SK-N-SH treated with all-trans-retinoic acid at 6 μM for 48 hours (cell line): ENCODE data around the gene PFKFB1.

Source experiments
- CREB5 ChIP-seq: fragments of 250-450 bp; sonication (Bioruptor Pico); IDR thresholded peaks from 2 replicates; pipeline ENCODE4 v1.5.1; 2020; ENCODE audit warnings: low read depth, mild to moderate bottlenecking, moderate library complexity
- ISL1 ChIP-seq: fragments of 250-450 bp; sonication (Bioruptor Pico); IDR thresholded peaks from 2 replicates; pipeline ENCODE4 v2.1.2; 2022; ENCODE audit warnings: mild to moderate bottlenecking, moderate library complexity
- OSR1 ChIP-seq: fragments of 250-450 bp; sonication (Bioruptor Pico); IDR thresholded peaks from 2 replicates; pipeline ENCODE4 v1.8.0; 2022; ENCODE audit warnings: moderate library complexity, mild to moderate bottlenecking, inconsistent platforms
- PATZ1 ChIP-seq: fragments of 250-450 bp; sonication (Bioruptor Pico); IDR thresholded peaks from 2 replicates; pipeline ENCODE4 v1.8.0; 2020; ENCODE audit warnings: mild to moderate bottlenecking, moderate library complexity, borderline replicate concordance
- RARB ChIP-seq: fragments of 250-450 bp; sonication (Bioruptor Pico); IDR thresholded peaks from 2 replicates; pipeline ENCODE4 v1.8.0; 2021; ENCODE audit warnings: mild to moderate bottlenecking, moderate library complexity
- TOX ChIP-seq: fragments of 250-450 bp; sonication (Bioruptor Pico); IDR thresholded peaks from 2 replicates; pipeline ENCODE4 v1.8.0; 2021; ENCODE audit warnings: mild to moderate bottlenecking, moderate library complexity, borderline replicate concordance
- ZNF8 ChIP-seq: fragments of 450-650 bp; formaldehyde crosslinking; IDR thresholded peaks from 2 replicates; pipeline ENCODE4 v1.5.0; 2020; ENCODE audit warnings: mild to moderate bottlenecking, moderate library complexity

- no peak for TF ChIP-seq PATZ1 (CRISPR knock-in tag)
- TF ChIP-seq ISL1 (CRISPR knock-in tag): no peak
- TF ChIP-seq CREB5 (CRISPR knock-in tag): no peak
- no peak for TF ChIP-seq OSR1
- TF ChIP-seq ZNF8 (CRISPR knock-in tag): no peak
- TF ChIP-seq RARB (CRISPR knock-in tag): no peak
- no peak for TF ChIP-seq TOX
Measured at GRCh38 chrX:55006827-55007621, 13.0 kb upstream of the PFKFB1 start.
